Type B pancreatic cell (in vitro differentiated cells): ENCODE measurements around the gene PCP4L1. TPM values are rescaled to one million over a fixed set of nuclear protein-coding genes. Genes with fewer than 3 reads are reported as not detected.

Experiments
- DNase-seq: peaks from one replicate; pipeline ENCODE4 v3.0.0; 2021; ENCODE audit warnings: mixed read lengths; ENCODE audit not compliant: unreplicated experiment; ENCODE audit errors: extremely low spot score
- H3K27ac Mint-ChIP-seq: 2 replicates; pipeline ENCODE4 v1.8.0; 2021; ENCODE audit warnings: mild to moderate bottlenecking, mixed read lengths
- H3K27me3 Mint-ChIP-seq: 2 replicates; pipeline ENCODE4 v1.8.0; 2021; ENCODE audit warnings: mixed read lengths
- H3K36me3 Mint-ChIP-seq: 2 replicates; pipeline ENCODE4 v1.8.0; 2021; ENCODE audit warnings: mixed read lengths
- H3K4me1 Mint-ChIP-seq: one replicate; pipeline ENCODE4 v1.8.0; 2021; ENCODE audit warnings: mixed read lengths; ENCODE audit not compliant: unreplicated experiment
- H3K4me3 Mint-ChIP-seq: 2 replicates; pipeline ENCODE4 v1.8.0; 2021; ENCODE audit warnings: mild to moderate bottlenecking, mixed read lengths
- H3K9me3 Mint-ChIP-seq: 2 replicates; pipeline ENCODE4 v1.8.0; 2021; ENCODE audit warnings: mixed read lengths
- CTCF ChIP-seq: fragments of 200-600 bp; sonication (generic); conservative IDR thresholded peaks from 2 replicates; pipeline ENCODE4 v1.5.0; 2021; ENCODE audit warnings: antibody characterized with exemption, mild to moderate bottlenecking
- total RNA-seq: library from RNA; stranded (reverse); gene quantifications from 2 replicates; pipeline ENCODE4 v1.2.1, GENCODE V29; 2021; ENCODE audit warnings: low replicate concordance

The PCP4L1 gene
- total RNA-seq, 1 donor from 2014 or later: 1.0 TPM

GRCh38 chr1:161227196-161227871 is 31.2 kb upstream of the PCP4L1 start:
- H3K9me3 Mint-ChIP-seq: no peaks in the 10 kb centered on the region
- H3K4me1 Mint-ChIP-seq: peaks cover 25% of the 10 kb centered on the region
- peak; percentile 80 for DNase-seq
- peak; percentile 95 for TF ChIP-seq CTCF
- H3K4me3 Mint-ChIP-seq: peak overlapping the region; percentile 100
- H3K36me3 Mint-ChIP-seq: peaks cover 4% of the 10 kb centered on the region
- peaks cover 5% of the 10 kb centered on the region for H3K27me3 Mint-ChIP-seq
- peak overlapping the region; percentile 96 for H3K27ac Mint-ChIP-seq

- H3K4me1 Mint-ChIP-seq: peaks cover 25% of the 10 kb centered on the region
- H3K4me3 Mint-ChIP-seq: peak overlapping the region; percentile 57
- no peak overlapping the region for H3K27ac Mint-ChIP-seq
- peaks cover 4% of the 10 kb centered on the region for H3K36me3 Mint-ChIP-seq
- H3K27me3 Mint-ChIP-seq: peaks cover 5% of the 10 kb centered on the region
- H3K9me3 Mint-ChIP-seq: no peaks in the 10 kb centered on the region
- no peak for DNase-seq
- no peak for TF ChIP-seq CTCF
These were observed 30.5 kb upstream of the PCP4L1 start for GRCh38 chr1:161228032-161228431.

GRCh38 chr1:161229896-161230295 is 28.6 kb upstream of the PCP4L1 start:
- Mint-ChIP-seq H3K27me3 (no peaks in the 10 kb centered on the region), H3K9me3 (no peaks in the 10 kb centered on the region), H3K4me3 (no peak overlapping the region), H3K36me3 (peaks cover 4% of the 10 kb centered on the region), H3K27ac (no peak overlapping the region), H3K4me1 (peaks cover 25% of the 10 kb centered on the region)
- DNase-seq: no peak
- TF ChIP-seq CTCF: peak; percentile 42

GRCh38 chr1:161230762-161231161 is 27.8 kb upstream of the PCP4L1 start:
- Mint-ChIP-seq H3K27ac (no peak overlapping the region), H3K36me3 (peaks cover 4% of the 10 kb centered on the region), H3K4me3 (no peak overlapping the region), H3K27me3 (no peaks in the 10 kb centered on the region), H3K9me3 (no peaks in the 10 kb centered on the region), H3K4me1 (peaks cover 19% of the 10 kb centered on the region)
- TF ChIP-seq CTCF: no peak
- DNase-seq: no peak

- DNase-seq: no peak
- H3K27ac Mint-ChIP-seq: no peak overlapping the region
- peaks cover under 1% of the 10 kb centered on the region for H3K4me1 Mint-ChIP-seq
- no peak overlapping the region for H3K4me3 Mint-ChIP-seq
- no peaks in the 10 kb centered on the region for H3K9me3 Mint-ChIP-seq
- no peaks in the 10 kb centered on the region for H3K36me3 Mint-ChIP-seq
- TF ChIP-seq CTCF: no peak
- no peaks in the 10 kb centered on the region for H3K27me3 Mint-ChIP-seq
These were observed 25.4 kb upstream of the PCP4L1 start for GRCh38 chr1:161233102-161233501.
